Heart right ventricle (tissue), 16 donors: ENCODE results near the gene NSUN2. TPM values are rescaled to one million over a fixed set of nuclear protein-coding genes. Genes with fewer than 3 reads are reported as not detected.

Experiments used
- ATAC-seq, 8 donors: fragments of 200-7000 bp; cut with Tn5 transposase; one replicate each; pipeline ENCODE4 v1.9.1; 2020; ENCODE audit warnings: mild to moderate bottlenecking in 8 of 8, moderate library complexity in 8 of 8, moderate number of reproducible peaks in 1 of 8
- DNase-seq, 2 donors: peaks; one replicate each; pipeline ENCODE4 v3.0.0-alpha.2; 2020
- H3K27ac ChIP-seq, 10 donors: fragments of 200-600 bp; sonication (generic) in 2 of 10; one replicate each; pipeline versions ENCODE4 v1.5.0 to v1.8.0; 2020 to 2022; ENCODE audit warnings: mild to moderate bottlenecking in 3 of 10
- H3K27me3 ChIP-seq, 7 donors: fragments of 200-600 bp; one replicate each; pipeline ENCODE4 v1.8.0; 2021 to 2022; ENCODE audit warnings: mild to moderate bottlenecking in 2 of 7
- H3K36me3 ChIP-seq, 9 donors: fragments of 200-600 bp; sonication (generic) in 1 of 9; one replicate each; pipeline versions ENCODE4 v1.5.0 to v1.8.0; 2020 to 2022; ENCODE audit warnings: mild to moderate bottlenecking in 2 of 9
- H3K4me1 ChIP-seq, 9 donors: fragments of 200-600 bp; sonication (generic) in 1 of 9; one replicate each; pipeline versions ENCODE4 v1.5.0 to v1.8.0; 2020 to 2022; ENCODE audit warnings: mild to moderate bottlenecking in 4 of 9
- H3K4me3 ChIP-seq, 10 donors: fragments of 200-600 bp; sonication (generic) in 2 of 10; one replicate each; pipeline versions ENCODE4 v1.5.0 to v1.8.0; 2020 to 2022; ENCODE audit warnings: mild to moderate bottlenecking in 7 of 10, moderate library complexity in 2 of 10
- H3K9me3 ChIP-seq, 11 donors: fragments of 200-600 bp in 10 of 11; sonication (generic) in 2 of 11; one replicate each; pipeline versions ENCODE4 v1.5.0 to v1.8.0; 2013 to 2022; ENCODE audit warnings: mild to moderate bottlenecking in 2 of 11, control low read depth in 1 of 11, moderate library complexity in 1 of 11
- WGBS, 2 donors: extraction: QIAGEN DNeasy Blood & Tissue Kit; methylation state at CpG; one replicate each; pipeline ENCODE4 v1.1.7; 2013; ENCODE audit warnings: inconsistent platforms in 1 of 2; 5-methylcytosine and 5-hydroxymethylcytosine counted together
- intact Hi-C, 10 donors: fragments of 100-400 bp; cut with DNase I; formaldehyde crosslinking; loops; one replicate each; pipeline versions ENCODE4 v1.11.1 to v1.14.2; 2022
- polyA plus RNA-seq, 2 donors: library from polyadenylated mRNA; stranded (reverse); fragments of 200-250 nt; gene quantifications; one replicate each; pipeline ENCODE4 v1.2.3, GENCODE V29; 2013
- total RNA-seq, 10 donors: library from RNA; stranded (reverse); fragmentation: NEBNext Ultra II Directional in 3 of 10; extraction: Animal tissue kit (Norgen Biotek cat#: 25700) in 3 of 10; gene quantifications; one replicate each; pipeline versions ENCODE4 v1.2.1 to v1.2.4, GENCODE V29; 2021 to 2023
- TF ChIP-seq, protein P1 (sequence below), 9 donors: fragments of 200-600 bp; sonication (generic) in 2 of 9; IDR thresholded peaks; one replicate each; pipeline versions ENCODE4 v1.5.0 to v1.8.0; 2021 to 2022; ENCODE audit warnings: antibody characterized with exemption in 9 of 9, mild to moderate bottlenecking in 5 of 9, moderate library complexity in 1 of 9
- donor health status: Arrhythmogenic right ventricular cardiomyopathy.
- donor health status: ischemic (EF 13 %, LVEDD 7.1; RV severe dilation, severe dysfunction).
- donor health status: healthy with polysubstance abuse.
- donor health status: DM: no; HTN: yes; CAD: no.
- donor health status: DM: no; HTN: no; CAD: no.
- donor health status: ischemic (EF 25% LVEDD 6.9; RV normal size, moderate dysfunction).
- donor health status: ischemic (EF 25% LVEDD 5.7; RV mildly dilated, moderate dysfunction).
- donor health status: healthy.
- donor health status: DM: yes; HTN: yes; CAD: no.
- donor health status: Ischemic cardiomyopathy.
- donor health status: ischemic (EF 35%, LVEDD 5.7; RV mildly dilated, moderate dysfunction).
- donor health status: nonischemic (EF 11% LVEDD 7.7; RV severe dilation, severe dysfunction).
- donor health status: DM: yes; HTN: yes; CAD: no.
- donor health status: PGD.
- donor health status: ischemic (EF 29% LVEDD 5.4; RV normal size, mild dysfunction).
- donor health status: nonischemic (EF 23%, LVEDD 6.1; RV moderate dilation, normal function).

NSUN2 gene
- total and polyA plus RNA-seq, 12 donors = 27.9 to 42.6 (median 34.9) TPM

DNA sequence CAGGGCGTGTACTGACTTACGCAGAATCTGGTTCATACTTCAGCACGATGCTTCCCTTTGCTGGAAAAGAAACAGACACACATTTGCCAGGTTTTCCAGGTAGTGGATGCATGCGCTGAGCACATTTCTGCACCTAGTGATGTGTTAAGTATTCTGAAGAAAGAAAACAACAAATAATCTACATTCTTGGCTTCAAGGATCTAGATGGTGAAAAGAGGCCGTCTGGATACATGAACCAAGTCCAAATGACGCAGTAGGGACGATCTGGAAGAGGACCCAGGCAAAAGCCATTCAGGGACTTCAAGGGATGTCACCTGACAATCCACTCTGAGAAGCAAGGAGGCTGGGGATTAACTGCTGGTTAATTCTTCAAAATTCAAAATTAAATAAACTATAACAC, 30.4 kb downstream of the NSUN2 start:
- no peaks in the 10 kb centered on the region for H3K27me3 ChIP-seq
- DNase-seq = no peak
- 79 to 92% methylated on average over 7 of the region's 7 CpGs for WGBS, 2 donors
- H3K4me3 ChIP-seq = no peak overlapping the region
- peaks cover 0 to 14% (median 0%) of the 10 kb centered on the region in 9 donors for H3K4me1 ChIP-seq
- intact Hi-C loops = no loop called here
- ATAC-seq = no peak
- H3K36me3 ChIP-seq = peaks cover 0 to 100% (median 77%) of the 10 kb centered on the region in 9 donors
- H3K9me3 ChIP-seq = no peaks in the 10 kb centered on the region
- H3K27ac ChIP-seq = no peak overlapping the region
- TF ChIP-seq, protein P1, sequence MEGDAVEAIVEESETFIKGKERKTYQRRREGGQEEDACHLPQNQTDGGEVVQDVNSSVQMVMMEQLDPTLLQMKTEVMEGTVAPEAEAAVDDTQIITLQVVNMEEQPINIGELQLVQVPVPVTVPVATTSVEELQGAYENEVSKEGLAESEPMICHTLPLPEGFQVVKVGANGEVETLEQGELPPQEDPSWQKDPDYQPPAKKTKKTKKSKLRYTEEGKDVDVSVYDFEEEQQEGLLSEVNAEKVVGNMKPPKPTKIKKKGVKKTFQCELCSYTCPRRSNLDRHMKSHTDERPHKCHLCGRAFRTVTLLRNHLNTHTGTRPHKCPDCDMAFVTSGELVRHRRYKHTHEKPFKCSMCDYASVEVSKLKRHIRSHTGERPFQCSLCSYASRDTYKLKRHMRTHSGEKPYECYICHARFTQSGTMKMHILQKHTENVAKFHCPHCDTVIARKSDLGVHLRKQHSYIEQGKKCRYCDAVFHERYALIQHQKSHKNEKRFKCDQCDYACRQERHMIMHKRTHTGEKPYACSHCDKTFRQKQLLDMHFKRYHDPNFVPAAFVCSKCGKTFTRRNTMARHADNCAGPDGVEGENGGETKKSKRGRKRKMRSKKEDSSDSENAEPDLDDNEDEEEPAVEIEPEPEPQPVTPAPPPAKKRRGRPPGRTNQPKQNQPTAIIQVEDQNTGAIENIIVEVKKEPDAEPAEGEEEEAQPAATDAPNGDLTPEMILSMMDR (IDR thresholded peaks at IDR 0.05) = no peak

DNA sequence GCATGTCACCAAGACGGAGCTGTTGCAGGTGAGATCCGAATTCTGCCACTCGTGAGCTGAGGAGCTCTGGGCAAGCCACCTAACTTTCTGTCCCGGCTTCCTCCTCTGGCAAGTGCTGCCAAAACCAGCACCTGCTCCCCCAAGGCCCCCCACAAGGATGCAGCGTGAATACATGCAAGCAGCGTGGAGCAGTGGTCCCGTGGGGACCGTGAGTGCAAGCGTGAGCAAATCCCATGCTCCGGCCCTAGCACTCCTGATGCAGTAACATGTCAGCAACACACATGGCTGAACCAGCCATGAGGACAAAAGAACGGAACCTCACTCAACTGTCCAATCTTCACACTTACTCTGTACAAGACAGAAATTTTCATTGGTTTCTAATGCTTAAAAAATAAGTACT, 31.0 kb downstream of the NSUN2 start:
- WGBS, 2 donors = 92 to 94% methylated on average over 11 of the region's 11 CpGs
- DNase-seq = no peak
- H3K9me3 ChIP-seq = no peaks in the 10 kb centered on the region
- H3K4me1 ChIP-seq = peaks cover 0 to 14% (median 0%) of the 10 kb centered on the region in 9 donors
- H3K27me3 ChIP-seq = no peaks in the 10 kb centered on the region
- no peak overlapping the region for H3K4me3 ChIP-seq
- ATAC-seq = no peak
- intact Hi-C loops = no loop called here
- TF ChIP-seq, protein P1 (IDR thresholded peaks at IDR 0.05) = no peak
- peaks cover 0 to 99% (median 73%) of the 10 kb centered on the region in 9 donors for H3K36me3 ChIP-seq
- no peak overlapping the region for H3K27ac ChIP-seq

DNA sequence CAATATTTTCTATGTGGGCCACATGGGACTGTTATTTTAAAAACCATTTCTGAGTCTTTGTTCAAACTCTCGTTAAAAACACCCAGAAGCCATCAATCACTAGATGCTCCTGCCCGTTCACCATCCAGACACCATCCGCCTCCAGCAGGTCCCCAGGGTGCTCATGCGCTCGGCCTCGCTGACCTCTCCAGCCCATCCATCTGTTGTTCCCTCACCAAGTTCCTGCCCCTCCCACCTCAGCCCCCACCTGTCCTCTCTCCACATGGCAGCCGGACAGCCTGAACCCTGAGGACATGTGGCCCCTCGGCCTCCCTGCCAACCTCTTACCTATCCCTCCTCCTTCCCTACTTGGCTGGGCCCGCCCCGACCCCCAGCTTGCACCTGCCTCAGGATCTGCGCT, 31.6 kb downstream of the NSUN2 start:
- peaks cover 0 to 14% (median 0%) of the 10 kb centered on the region in 9 donors for H3K4me1 ChIP-seq
- WGBS, 2 donors = 91 to 92% methylated on average over 11 of the region's 11 CpGs
- no peak overlapping the region for H3K4me3 ChIP-seq
- DNase-seq (no peak), ATAC-seq (no peak)
- intact Hi-C loops = no loop called here
- H3K27me3 ChIP-seq = no peaks in the 10 kb centered on the region
- no peak overlapping the region for H3K27ac ChIP-seq
- H3K9me3 ChIP-seq = no peaks in the 10 kb centered on the region
- TF ChIP-seq, protein P1 (IDR thresholded peaks at IDR 0.05) = no peak
- peaks cover 0 to 99% (median 68%) of the 10 kb centered on the region in 9 donors for H3K36me3 ChIP-seq

- 91 to 93% methylated on average over 8 of the region's 8 CpGs for WGBS, 2 donors
- H3K9me3 ChIP-seq = no peaks in the 10 kb centered on the region
- DNase-seq (no peak), ATAC-seq (no peak)
- H3K4me1 ChIP-seq = peaks cover 0 to 14% (median 0%) of the 10 kb centered on the region in 9 donors
- intact Hi-C loops = no loop called here
- H3K27ac ChIP-seq = no peak overlapping the region
- H3K36me3 ChIP-seq = peaks cover 0 to 90% (median 52%) of the 10 kb centered on the region in 9 donors
- no peak overlapping the region for H3K4me3 ChIP-seq
- no peaks in the 10 kb centered on the region for H3K27me3 ChIP-seq
- TF ChIP-seq, protein P1 (IDR thresholded peaks at IDR 0.05) = no peak
These were observed 33.1 kb downstream of the NSUN2 start for GRCh38 chr5:6599739-6600138.
